Right atrium auricular region (tissue), 2 donors: ENCODE results near the gene CEMIP. TPM values are rescaled to one million over a fixed set of nuclear protein-coding genes. Genes with fewer than 3 reads are reported as not detected.

Experiments
- DNase-seq: peaks from one replicate; pipeline ENCODE4 v3.0.0-alpha.2; 2019; ENCODE audit warnings: low spot score
- H3K27ac ChIP-seq, 2 donors: fragments of 200-600 bp; sonication (generic); 1 replicate in 1 of 2; 2 replicates in 1 of 2; pipeline ENCODE4 v1.5.1; 2016 to 2019
- H3K27me3 ChIP-seq, 2 donors: fragments of 200-600 bp; sonication (generic); one replicate each; pipeline versions ENCODE4 v1.5.1 to v1.6.0; 2017 to 2019
- H3K36me3 ChIP-seq: fragments of 200-600 bp; sonication (generic); one replicate; pipeline ENCODE4 v1.5.1; 2016
- H3K4me1 ChIP-seq, 2 donors: fragments of 200-600 bp; sonication (generic); one replicate each; pipeline versions ENCODE4 v1.5.1 to v1.6.0; 2017 to 2019
- H3K4me3 ChIP-seq, 2 donors: fragments of 200-600 bp; sonication (generic); 1 replicate in 1 of 2; 2 replicates in 1 of 2; pipeline ENCODE4 v1.5.1; 2017 to 2019; ENCODE audit warnings: mild to moderate bottlenecking in 1 of 2, moderate library complexity in 1 of 2
- H3K9me3 ChIP-seq, 2 donors: fragments of 200-600 bp; sonication (generic); one replicate each; pipeline ENCODE4 v1.5.1; 2019
- CTCF ChIP-seq, 2 donors: fragments of 200-600 bp; sonication (generic); IDR thresholded peaks; one replicate each; pipeline ENCODE4 v1.5.1; 2019; ENCODE audit warnings: antibody characterized with exemption in 2 of 2
- total RNA-seq, 2 donors: library from RNA; depleted of rRNA; stranded (reverse); fragments of >200 nt; gene quantifications; one replicate each; pipeline ENCODE4 v1.1.0, GENCODE V29; 2016

The CEMIP gene
- total RNA-seq, 2 donors from 2014 or later, result 0.22 to 2.9 TPM

GRCh38 chr15:80974914-80975313 lies 195.7 kb downstream of the CEMIP start:
- no peak for TF ChIP-seq CTCF (IDR thresholded peaks at IDR 0.05)

DNA sequence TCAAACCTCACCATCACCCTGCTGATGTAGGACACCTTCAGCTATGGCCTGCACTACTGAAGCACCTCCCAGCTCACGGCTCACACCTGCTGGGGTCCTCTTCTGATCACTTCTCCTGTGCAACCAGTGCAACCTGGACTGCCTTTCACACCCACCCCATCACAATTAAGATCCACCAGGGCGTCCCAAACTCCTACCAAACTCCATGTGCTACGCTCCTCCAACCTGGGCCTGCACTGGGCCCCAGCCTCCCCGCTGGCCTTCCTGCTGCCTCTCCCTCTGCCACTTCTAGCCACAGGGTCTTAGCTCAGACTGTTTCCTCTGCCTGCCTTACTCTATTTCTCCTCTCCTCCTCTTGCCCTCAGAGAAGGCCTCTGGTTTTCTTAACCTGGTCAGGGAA lies 197.7 kb downstream of the CEMIP start:
- peaks cover 32% of the 10 kb centered on the region for H3K36me3 ChIP-seq

More at GRCh38 chr15:80974914-80975313, 195.7 kb downstream of the CEMIP start:
- H3K36me3 ChIP-seq, result peaks cover 18% of the 10 kb centered on the region
- no peaks in the 10 kb centered on the region for H3K27me3 ChIP-seq
- DNase-seq, result no peak
- H3K9me3 ChIP-seq, result no peaks in the 10 kb centered on the region
- H3K4me3 ChIP-seq, result no peak overlapping the region
- no peak overlapping the region for H3K27ac ChIP-seq
- peaks cover 0 to 18% of the 10 kb centered on the region in 2 donors for H3K4me1 ChIP-seq

GRCh38 chr15:80977627-80978036 lies 198.5 kb downstream of the CEMIP start:
- peaks cover 0 to 17% of the 10 kb centered on the region in 2 donors for H3K4me1 ChIP-seq
- peaks cover 40% of the 10 kb centered on the region for H3K36me3 ChIP-seq
- H3K27ac ChIP-seq, result no peak overlapping the region
- H3K27me3 ChIP-seq, result no peaks in the 10 kb centered on the region
- H3K4me3 ChIP-seq, result no peak overlapping the region
- peak; percentile 68 for DNase-seq
- TF ChIP-seq CTCF (IDR thresholded peaks at IDR 0.05), result peak in 1 of 2 donors; percentile 65
- H3K9me3 ChIP-seq, result no peaks in the 10 kb centered on the region

More for the DNA sequence above, 197.7 kb downstream of the CEMIP start:
- H3K27me3 ChIP-seq, result no peaks in the 10 kb centered on the region
- no peak overlapping the region for H3K4me3 ChIP-seq
- no peak for DNase-seq
- TF ChIP-seq CTCF (IDR thresholded peaks at IDR 0.05), result no peak
- no peak overlapping the region for H3K27ac ChIP-seq
- H3K9me3 ChIP-seq, result no peaks in the 10 kb centered on the region
- H3K4me1 ChIP-seq, result peaks cover 0 to 17% of the 10 kb centered on the region in 2 donors

GRCh38 chr15:80978685-80979329 lies 199.6 kb downstream of the CEMIP start:
- DNase-seq, result no peak
- Histone ChIP-seq H3K27ac (peak overlapping the region; percentile 39 to 48), H3K36me3 (peaks cover 43% of the 10 kb centered on the region), H3K9me3 (no peaks in the 10 kb centered on the region), H3K27me3 (no peaks in the 10 kb centered on the region), H3K4me1 (peaks cover 0 to 17% of the 10 kb centered on the region in 2 donors), H3K4me3 (no peak overlapping the region)
- no peak for TF ChIP-seq CTCF (IDR thresholded peaks at IDR 0.05)

DNA sequence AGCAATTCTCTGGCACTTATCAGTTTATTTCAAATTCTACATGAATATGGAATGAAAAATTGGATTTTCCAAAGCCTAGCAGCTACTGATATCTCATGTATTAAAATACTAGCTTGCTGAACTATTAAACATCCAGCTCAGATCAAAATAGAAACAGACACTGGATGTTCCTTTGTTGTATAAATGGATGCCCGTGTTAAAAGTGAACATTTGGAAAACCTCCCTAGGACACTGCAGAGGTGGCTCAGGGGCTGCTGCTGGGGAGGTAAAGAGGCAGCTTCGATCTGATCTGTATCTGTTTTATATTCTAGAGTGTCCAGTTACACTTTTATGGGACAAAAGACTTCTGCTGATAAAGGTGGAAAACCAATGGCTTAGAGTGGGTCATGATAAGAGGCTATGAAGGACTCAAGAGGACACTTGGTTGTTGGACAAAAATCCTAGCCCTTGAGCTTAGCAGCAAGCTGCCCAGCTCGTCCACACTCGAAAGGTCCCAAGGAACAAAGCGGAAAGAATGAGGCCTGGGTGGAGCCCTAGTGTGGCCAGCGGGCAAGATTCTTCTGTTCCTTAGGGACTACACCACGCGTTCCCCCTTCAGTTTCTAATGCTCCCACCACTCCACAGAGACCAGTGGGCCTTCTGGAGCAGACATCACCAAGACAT lies 200.5 kb downstream of the CEMIP start:
- no peak for TF ChIP-seq CTCF (IDR thresholded peaks at IDR 0.05)
- Histone ChIP-seq H3K36me3 (peaks cover 43% of the 10 kb centered on the region), H3K4me3 (no peak overlapping the region), H3K9me3 (no peaks in the 10 kb centered on the region), H3K27me3 (no peaks in the 10 kb centered on the region), H3K27ac (peak overlapping the region; percentile 6 to 48), H3K4me1 (peaks cover 0 to 23% of the 10 kb centered on the region in 2 donors)
- no peak for DNase-seq
